ENCODE measurements around the gene PRDM13. TPM values are rescaled to one million over a fixed set of nuclear protein-coding genes. Genes with fewer than 3 reads are reported as not detected.
A peak's percentile ranks its signal among the peaks of the same experiment; 100 is the strongest.

PRDM13 gene
- total RNA-seq, 1 experiment from 2014 or later = not detected

- TF ChIP-seq, protein P1, sequence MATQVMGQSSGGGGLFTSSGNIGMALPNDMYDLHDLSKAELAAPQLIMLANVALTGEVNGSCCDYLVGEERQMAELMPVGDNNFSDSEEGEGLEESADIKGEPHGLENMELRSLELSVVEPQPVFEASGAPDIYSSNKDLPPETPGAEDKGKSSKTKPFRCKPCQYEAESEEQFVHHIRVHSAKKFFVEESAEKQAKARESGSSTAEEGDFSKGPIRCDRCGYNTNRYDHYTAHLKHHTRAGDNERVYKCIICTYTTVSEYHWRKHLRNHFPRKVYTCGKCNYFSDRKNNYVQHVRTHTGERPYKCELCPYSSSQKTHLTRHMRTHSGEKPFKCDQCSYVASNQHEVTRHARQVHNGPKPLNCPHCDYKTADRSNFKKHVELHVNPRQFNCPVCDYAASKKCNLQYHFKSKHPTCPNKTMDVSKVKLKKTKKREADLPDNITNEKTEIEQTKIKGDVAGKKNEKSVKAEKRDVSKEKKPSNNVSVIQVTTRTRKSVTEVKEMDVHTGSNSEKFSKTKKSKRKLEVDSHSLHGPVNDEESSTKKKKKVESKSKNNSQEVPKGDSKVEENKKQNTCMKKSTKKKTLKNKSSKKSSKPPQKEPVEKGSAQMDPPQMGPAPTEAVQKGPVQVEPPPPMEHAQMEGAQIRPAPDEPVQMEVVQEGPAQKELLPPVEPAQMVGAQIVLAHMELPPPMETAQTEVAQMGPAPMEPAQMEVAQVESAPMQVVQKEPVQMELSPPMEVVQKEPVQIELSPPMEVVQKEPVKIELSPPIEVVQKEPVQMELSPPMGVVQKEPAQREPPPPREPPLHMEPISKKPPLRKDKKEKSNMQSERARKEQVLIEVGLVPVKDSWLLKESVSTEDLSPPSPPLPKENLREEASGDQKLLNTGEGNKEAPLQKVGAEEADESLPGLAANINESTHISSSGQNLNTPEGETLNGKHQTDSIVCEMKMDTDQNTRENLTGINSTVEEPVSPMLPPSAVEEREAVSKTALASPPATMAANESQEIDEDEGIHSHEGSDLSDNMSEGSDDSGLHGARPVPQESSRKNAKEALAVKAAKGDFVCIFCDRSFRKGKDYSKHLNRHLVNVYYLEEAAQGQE (IDR thresholded peaks at IDR 0.05; ENCODE audit: low read depth) = no peak
- peak; percentile 82 for TF ChIP-seq YY1 (IDR thresholded peaks at IDR 0.05; ENCODE audit: extremely low read depth, insufficient replicate concordance, low read depth, low read length)
These were observed 38.3 kb upstream of the PRDM13 start, which contains the start of gene CCNC (continued) for GRCh38 chr6:99568103-99568933.

GRCh38 chr6:99573980-99574617 is 32.5 kb upstream of the PRDM13 start:
- ATAC-seq = no peak
- intact Hi-C loops (cut with micrococcal nuclease) = no loop called here

More at GRCh38 chr6:99573980-99574617, 32.5 kb upstream of the PRDM13 start:
- H2AFZ ChIP-seq (ENCODE audit: low read depth, low read length, poor library complexity, severe bottlenecking) = no peak overlapping the region
- no peaks in the 10 kb centered on the region for H4K20me1 ChIP-seq (ENCODE audit: insufficient read depth)
- DNase-seq (ENCODE audit: low read depth, low spot score) = no peak
- CTCF ChIA-PET = no interaction called here
- no peak overlapping the region for H3K4me3 ChIP-seq (replicated peaks in 1 of 2; ENCODE audit: low read depth in 1 of 2, low read length in 2 of 2)
- no peak for TF ChIP-seq FOSL1 (IDR thresholded peaks at IDR 0.05; ENCODE audit: low read depth)
- TF ChIP-seq CTCF (IDR thresholded peaks at IDR 0.05 in 2 of 3, conservative IDR thresholded peaks at IDR 0.05 in 1 of 3; ENCODE audit: borderline replicate concordance in 1 of 3, insufficient read depth in 1 of 3, low read depth in 2 of 3, low read length in 2 of 3) = no peak
- no peak for TF ChIP-seq JUND (IDR thresholded peaks at IDR 0.05)
- TF ChIP-seq ZBTB33 (IDR thresholded peaks at IDR 0.05; ENCODE audit: extremely low read depth, insufficient replicate concordance, low read length) = no peak
- TF ChIP-seq SIN3A (IDR thresholded peaks at IDR 0.05; ENCODE audit: low read depth) = no peak
- no peak for TF ChIP-seq ZNF274 (IDR thresholded peaks at IDR 0.05; ENCODE audit: low read depth, low read length)
- no peak for TF ChIP-seq YY1 (IDR thresholded peaks at IDR 0.05; ENCODE audit: extremely low read depth, insufficient replicate concordance, low read depth, low read length)
- no peak for TF ChIP-seq POLR2A (IDR thresholded peaks at IDR 0.05; ENCODE audit: borderline replicate concordance, extremely low read depth, insufficient read depth, insufficient read length)
- no peak for TF ChIP-seq ZFX (IDR thresholded peaks at IDR 0.05)
- no peak for TF ChIP-seq SRF (IDR thresholded peaks at IDR 0.05; ENCODE audit: low read depth)
- TF ChIP-seq, protein P2, sequence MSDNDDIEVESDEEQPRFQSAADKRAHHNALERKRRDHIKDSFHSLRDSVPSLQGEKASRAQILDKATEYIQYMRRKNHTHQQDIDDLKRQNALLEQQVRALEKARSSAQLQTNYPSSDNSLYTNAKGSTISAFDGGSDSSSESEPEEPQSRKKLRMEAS (IDR thresholded peaks at IDR 0.05) = no peak
- POLR2A ChIA-PET = no interaction called here
- H3K9me2 ChIP-seq (ENCODE audit: insufficient read depth) = no peaks in the 10 kb centered on the region
- H3K9ac ChIP-seq (ENCODE audit: low read length) = no peak overlapping the region
- no peaks in the 10 kb centered on the region for H3K9me3 ChIP-seq (ENCODE audit: control insufficient read depth in 1 of 2, insufficient read depth in 1 of 2, low read depth in 1 of 2, low read length in 2 of 2)
- no TSS peak for BruUV-seq (replicated peaks)
- no peaks in the 10 kb centered on the region for H3K4me1 ChIP-seq (ENCODE audit: control insufficient read depth in 1 of 2, insufficient read depth in 2 of 2, low read length in 2 of 2)
- RAD21 ChIA-PET (ENCODE audit: low non-redundant PET in 1 of 2, low total read pairs in 2 of 2, uncharacterized antibody in 2 of 2, unreplicated experiment in 2 of 2) = no interaction called here
- no peaks in the 10 kb centered on the region for H3K79me2 ChIP-seq (ENCODE audit: insufficient read depth, low read length)
- no peak overlapping the region for H3K27ac ChIP-seq (ENCODE audit: low read depth, low read length)
- no peaks in the 10 kb centered on the region for H3K36me3 ChIP-seq (ENCODE audit: control insufficient read depth in 1 of 2, insufficient read depth in 2 of 2, low read length in 2 of 2)
- no peak overlapping the region for H3K4me2 ChIP-seq (ENCODE audit: low read length)
- H3K27me3 ChIP-seq (ENCODE audit: insufficient read depth, low read length) = no peaks in the 10 kb centered on the region
